Caco-2 (cell line): ENCODE results near the gene IRS2. TPM values are rescaled to one million over a fixed set of nuclear protein-coding genes. Genes with fewer than 3 reads are reported as not detected.

Experiments used
- BruUV-seq: library from RNA; stranded (reverse); fragments of 400-500 nt; replicated peaks from 2 replicates; lab custom pipeline; 2021; lab: Mats Ljungman, UMichigan
- CTCF ChIA-PET: fragments of 300-600 bp; sonication (Branson Sonifier 250); formaldehyde crosslinking; loops from one replicate; lab custom pipeline; 2022; ENCODE audit warnings: antibody characterized with exemption; lab: Charles Lee
- POLR2A ChIA-PET: fragments of 300-600 bp; sonication (Branson Sonifier 250); formaldehyde crosslinking; loops from one replicate; lab custom pipeline; 2022; ENCODE audit warnings: antibody characterized with exemption; lab: Charles Lee
- DNase-seq, 2 experiments: peaks; one replicate each; pipeline versions ENCODE4 v3.0.0 to v3.0.0-alpha.2; 2020 to 2022
- H3K27me3 ChIP-seq: replicated peaks from 2 replicates; pipeline ENCODE4 v1.6.0; 2011; ENCODE audit warnings: low read length; ENCODE audit not compliant: control insufficient read depth, insufficient read depth
- H3K36me3 ChIP-seq: 2 replicates; pipeline ENCODE4 v1.5.1; 2011; ENCODE audit warnings: low read length; ENCODE audit not compliant: control insufficient read depth, insufficient read depth
- H3K4me1 ChIP-seq: fragments of 250-450 bp; sonication (Bioruptor Pico); 2 replicates; pipeline ENCODE4 v1.5.1; 2020; ENCODE audit warnings: mild to moderate bottlenecking
- H3K4me3 ChIP-seq: 2 replicates; pipeline ENCODE4 v1.5.1; 2011; ENCODE audit warnings: low read depth, mild to moderate bottlenecking, control low read depth, low read length
- H3K9me3 ChIP-seq: fragments of 250-450 bp; sonication (Bioruptor Pico); 2 replicates; pipeline ENCODE4 v1.5.1; 2020; ENCODE audit warnings: mild to moderate bottlenecking, moderate library complexity
- H3K27ac Mint-ChIP-seq: one replicate; pipeline ENCODE4 v1.8.0; 2022; ENCODE audit warnings: mixed read lengths; ENCODE audit not compliant: unreplicated experiment
- H3K27me3 Mint-ChIP-seq: one replicate; pipeline ENCODE4 v1.8.0; 2022; ENCODE audit warnings: mixed read lengths; ENCODE audit not compliant: insufficient read depth, unreplicated experiment
- H3K36me3 Mint-ChIP-seq: one replicate; pipeline ENCODE4 v1.8.0; 2022; ENCODE audit warnings: mild to moderate bottlenecking, mixed read lengths; ENCODE audit not compliant: insufficient read depth, unreplicated experiment
- H3K4me1 Mint-ChIP-seq: one replicate; pipeline ENCODE4 v1.8.0; 2022; ENCODE audit warnings: low read depth, mixed read lengths; ENCODE audit not compliant: unreplicated experiment
- H3K4me3 Mint-ChIP-seq: one replicate; pipeline ENCODE4 v1.8.0; 2022; ENCODE audit warnings: mild to moderate bottlenecking, moderate library complexity, mixed read lengths; ENCODE audit not compliant: unreplicated experiment
- H3K9me3 Mint-ChIP-seq: one replicate; pipeline ENCODE4 v1.8.0; 2022; ENCODE audit warnings: mixed read lengths; ENCODE audit not compliant: unreplicated experiment
- CTCF ChIP-seq, 2 experiments: fragments of 200-600 bp in 1 of 2; IDR thresholded peaks; 1 replicate in 1 of 2; 2 replicates in 1 of 2; pipeline versions ENCODE4 v1.5.1 to v1.8.0; 2011 to 2022; ENCODE audit warnings: antibody characterized with exemption in 1 of 2, control low read depth in 1 of 2, inconsistent platforms in 1 of 2, low read depth in 1 of 2, low read length in 1 of 2, mild to moderate bottlenecking in 1 of 2, moderate library complexity in 1 of 2; ENCODE audit not compliant: insufficient read depth in 1 of 2, severe bottlenecking in 1 of 2, unreplicated experiment in 1 of 2
- intact Hi-C: fragments of 100-400 bp; cut with micrococcal nuclease; formaldehyde crosslinking; loops from one replicate; pipeline ENCODE4 v1.10.0; 2022; ENCODE audit not compliant: unreplicated experiment
- total RNA-seq: library from RNA; stranded (reverse); gene quantifications from 2 replicates; pipeline ENCODE4 v1.2.3, GENCODE V29; 2022

The IRS2 gene
- total RNA-seq, 1 experiment from 2014 or later: 5.5 TPM

DNA sequence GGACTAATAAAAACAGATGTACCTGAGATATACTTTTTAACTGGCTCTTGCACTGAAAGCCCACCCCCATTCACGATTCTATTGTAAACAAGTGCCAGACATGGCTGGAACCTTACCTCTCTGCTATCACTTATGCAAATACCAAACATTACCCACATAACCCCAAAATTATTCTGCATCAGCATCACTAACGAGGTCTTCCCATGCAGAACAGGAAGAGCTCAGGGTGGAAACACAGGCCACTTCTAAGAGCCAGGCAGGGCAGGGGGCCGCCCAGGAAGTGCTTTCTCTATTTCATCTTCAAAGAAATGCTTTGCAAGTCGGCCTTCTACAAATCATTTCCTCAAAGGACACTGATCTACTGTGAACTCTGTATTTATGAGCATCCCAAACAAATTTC is 7.3 kb downstream of the IRS2 start:
- no peak for TF ChIP-seq CTCF (IDR thresholded peaks at IDR 0.05; ENCODE audit: insufficient read depth in 1 of 2, low read depth in 1 of 2, low read length in 1 of 2, severe bottlenecking in 1 of 2, unreplicated experiment in 1 of 2)
- peaks cover 6% of the 10 kb centered on the region for H3K36me3 Mint-ChIP-seq
- Histone ChIP-seq H3K27me3 (no peaks in the 10 kb centered on the region), H3K4me1 (no peaks in the 10 kb centered on the region), H3K36me3 (no peaks in the 10 kb centered on the region), H3K9me3 (no peaks in the 10 kb centered on the region), H3K4me3 (no peak overlapping the region)
- no peaks in the 10 kb centered on the region for H3K27me3 Mint-ChIP-seq
- DNase-seq: no peak
- peaks cover 9% of the 10 kb centered on the region for H3K4me1 Mint-ChIP-seq
- ChIA-PET CTCF (interaction anchor here (0.6 kb wide), 1 partner anchor 374 kb away, joined by 3 read pairs; no protein-coding TSS in a partner anchor), POLR2A (no interaction called here)
- no peaks in the 10 kb centered on the region for H3K9me3 Mint-ChIP-seq
- intact Hi-C loops: no loop called here
- H3K27ac Mint-ChIP-seq: no peak overlapping the region
- no TSS peak for BruUV-seq
- no peak overlapping the region for H3K4me3 Mint-ChIP-seq

DNA sequence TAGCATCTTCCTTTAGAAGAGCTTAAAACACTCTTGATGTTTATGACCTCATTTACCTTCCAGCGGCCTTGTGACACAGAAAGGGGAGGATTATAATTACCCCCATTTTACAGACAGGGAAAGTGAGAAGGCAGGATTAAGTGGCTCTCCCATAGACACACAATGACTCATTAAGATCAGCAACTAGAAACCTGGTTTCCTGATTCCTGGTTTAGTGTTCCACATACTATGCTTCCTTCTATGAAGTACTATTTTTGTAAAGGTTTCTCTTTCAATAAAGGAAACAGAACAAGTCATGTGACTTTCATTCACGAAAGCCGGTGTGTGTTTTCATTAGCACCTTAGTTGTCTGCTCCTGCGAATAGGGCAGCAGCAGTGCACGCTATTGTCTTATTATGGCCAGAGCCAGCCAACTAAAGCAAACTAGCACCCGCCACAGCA is 8.3 kb downstream of the IRS2 start:
- no peaks in the 10 kb centered on the region for H3K4me1 ChIP-seq
- intact Hi-C loops: no loop called here
- CTCF ChIA-PET: no interaction called here
- H3K4me3 ChIP-seq: no peak overlapping the region
- POLR2A ChIA-PET: no interaction called here
- DNase-seq: no peak
- H3K36me3 ChIP-seq: no peaks in the 10 kb centered on the region
- H3K27me3 ChIP-seq: no peaks in the 10 kb centered on the region
- Mint-ChIP-seq H3K27me3 (no peaks in the 10 kb centered on the region), H3K4me1 (peaks cover 9% of the 10 kb centered on the region), H3K9me3 (no peaks in the 10 kb centered on the region), H3K36me3 (peaks cover 5% of the 10 kb centered on the region), H3K27ac (no peak overlapping the region), H3K4me3 (no peak overlapping the region)
- no peak for TF ChIP-seq CTCF (IDR thresholded peaks at IDR 0.05; ENCODE audit: insufficient read depth in 1 of 2, low read depth in 1 of 2, low read length in 1 of 2, severe bottlenecking in 1 of 2, unreplicated experiment in 1 of 2)
- no peaks in the 10 kb centered on the region for H3K9me3 ChIP-seq
- BruUV-seq: no TSS peak

DNA sequence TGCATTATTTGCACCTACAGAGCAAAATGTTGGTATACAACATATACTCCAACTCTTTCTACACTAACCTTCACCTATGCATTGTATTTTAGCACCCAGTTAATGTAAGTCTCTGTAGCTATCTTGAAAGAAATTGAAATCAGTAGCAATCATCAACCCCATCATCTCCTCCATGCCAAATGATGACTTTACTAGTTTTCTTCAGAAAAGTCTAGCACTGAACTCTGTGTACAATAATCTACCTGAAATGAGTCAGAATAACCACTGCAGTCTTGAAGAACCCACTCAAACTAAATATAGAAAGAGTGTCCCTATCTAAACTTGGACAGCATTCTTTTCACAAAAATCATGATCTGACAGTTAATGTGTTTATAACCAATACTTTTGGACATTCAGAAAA is 9.8 kb downstream of the IRS2 start:
- POLR2A ChIA-PET: no interaction called here
- TF ChIP-seq CTCF (IDR thresholded peaks at IDR 0.05; ENCODE audit: insufficient read depth in 1 of 2, low read depth in 1 of 2, low read length in 1 of 2, severe bottlenecking in 1 of 2, unreplicated experiment in 1 of 2): no peak
- Histone ChIP-seq H3K27me3 (no peaks in the 10 kb centered on the region), H3K4me1 (no peaks in the 10 kb centered on the region), H3K36me3 (no peaks in the 10 kb centered on the region), H3K4me3 (no peak overlapping the region), H3K9me3 (no peaks in the 10 kb centered on the region)
- Mint-ChIP-seq H3K27me3 (no peaks in the 10 kb centered on the region), H3K27ac (no peak overlapping the region), H3K36me3 (no peaks in the 10 kb centered on the region), H3K4me3 (no peak overlapping the region), H3K4me1 (peaks cover 9% of the 10 kb centered on the region), H3K9me3 (no peaks in the 10 kb centered on the region)
- intact Hi-C loops: no loop called here
- BruUV-seq: no TSS peak
- CTCF ChIA-PET: no interaction called here
- DNase-seq: no peak
